HG03103 (cell line): ENCODE measurements around the gene CMBL.
"Not testable (repeated sequence)": the region's sequence is repeated elsewhere in the genome, so short reads cannot be mapped to it uniquely, and the experiment has no call there.

Experiments
- ATAC-seq: cut with Tn5 transposase; IDR thresholded peaks from one replicate; pipeline ENCODE4 v1.9.1; 2021; ENCODE audit warnings: low read depth; ENCODE audit not compliant: unreplicated experiment

Gene CMBL

GRCh38 chr5:10262121-10262774, 45.5 kb downstream of the CMBL start:
- no peak for ATAC-seq

GRCh38 chr5:10261065-10261464, 46.6 kb downstream of the CMBL start:
- no peak for ATAC-seq

GRCh38 chr5:10259899-10260298, 47.8 kb downstream of the CMBL start:
- no peak for ATAC-seq

- no peak for ATAC-seq
Observed at GRCh38 chr5:10257870-10258269, 49.8 kb downstream of the CMBL start.

DNA sequence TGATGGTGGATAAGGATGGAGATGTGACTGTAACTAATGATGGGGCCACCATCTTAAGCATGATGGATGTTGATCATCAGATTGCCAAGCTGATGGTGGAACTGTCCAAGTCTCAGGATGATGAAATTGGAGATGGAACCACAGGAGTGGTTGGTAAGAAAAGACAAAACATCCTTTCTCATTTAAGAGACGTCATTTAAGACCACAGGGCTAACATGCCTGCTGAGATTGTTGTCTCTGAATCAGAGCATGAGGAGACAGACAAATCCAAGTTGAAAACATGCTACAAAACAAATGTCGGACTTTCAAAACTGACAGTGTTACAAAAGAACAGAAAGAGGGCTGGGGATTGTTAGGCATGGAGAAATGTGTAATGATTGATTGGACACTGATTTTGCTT, 53.0 kb downstream of the CMBL start:
- no peak for ATAC-seq

DNA sequence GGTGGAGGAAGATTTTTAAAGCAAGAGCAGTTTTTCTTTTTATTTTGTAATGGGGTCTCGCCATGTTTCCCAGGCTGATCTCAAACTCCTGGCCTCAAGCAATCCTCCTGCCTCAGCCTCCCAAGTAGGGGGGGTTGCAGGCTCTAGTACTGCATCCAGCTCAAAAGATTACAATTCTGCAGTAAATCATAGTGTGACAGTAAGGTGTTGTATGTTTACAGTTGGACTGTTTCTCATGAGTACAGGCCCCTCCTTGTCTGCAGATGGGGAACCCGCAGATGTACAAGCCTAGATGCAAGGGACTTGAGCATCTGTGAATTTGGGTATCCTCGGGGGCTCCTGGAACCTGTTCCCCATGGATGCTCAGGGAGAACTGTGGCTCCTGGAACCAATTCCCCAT, 54.3 kb downstream of the CMBL start:
- ATAC-seq: no peak

GRCh38 chr5:10251405-10251804, 56.3 kb downstream of the CMBL start:
- no peak for ATAC-seq

DNA sequence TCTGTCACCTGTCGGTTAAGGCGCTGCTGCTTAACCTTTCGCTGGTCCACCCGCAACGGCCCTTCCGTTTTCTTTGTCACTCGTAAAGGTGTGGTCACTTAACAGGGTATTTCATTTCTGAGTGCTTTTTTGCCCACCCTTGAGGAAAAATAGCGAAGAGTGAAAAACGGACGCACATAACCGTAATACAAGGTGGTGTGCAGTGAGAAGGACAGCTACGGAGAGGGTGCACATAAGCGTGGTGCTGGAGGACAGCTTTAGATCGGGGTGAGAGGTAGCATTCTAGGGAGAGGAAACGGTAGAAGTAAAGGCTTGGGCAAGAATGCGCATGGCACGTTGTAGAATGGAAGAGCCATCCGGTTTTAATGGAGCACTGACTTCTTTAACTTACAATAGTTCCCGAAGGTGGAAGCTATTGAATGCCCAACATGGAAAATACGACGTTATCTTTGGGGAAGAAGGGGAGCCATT, 56.9 kb downstream of the CMBL start:
- ATAC-seq: no peak

GRCh38 chr5:10249948-10250805, 57.5 kb downstream of the CMBL start, which contains the start of gene CCT5:
Gene CCT5 (plus strand): TSS chr5:10250280. CDS start chr5:10250341, 61 bp downstream.
- ATAC-seq: peak; percentile 72

- ATAC-seq: peak; percentile 1
Observed at GRCh38 chr5:10248378-10249260, 59.1 kb downstream of the CMBL start.

GRCh38 chr5:10247217-10247616, 60.5 kb downstream of the CMBL start:
- ATAC-seq: not testable (repeated sequence)

GRCh38 chr5:10246761-10247160, 60.9 kb downstream of the CMBL start:
- ATAC-seq: no peak

DNA sequence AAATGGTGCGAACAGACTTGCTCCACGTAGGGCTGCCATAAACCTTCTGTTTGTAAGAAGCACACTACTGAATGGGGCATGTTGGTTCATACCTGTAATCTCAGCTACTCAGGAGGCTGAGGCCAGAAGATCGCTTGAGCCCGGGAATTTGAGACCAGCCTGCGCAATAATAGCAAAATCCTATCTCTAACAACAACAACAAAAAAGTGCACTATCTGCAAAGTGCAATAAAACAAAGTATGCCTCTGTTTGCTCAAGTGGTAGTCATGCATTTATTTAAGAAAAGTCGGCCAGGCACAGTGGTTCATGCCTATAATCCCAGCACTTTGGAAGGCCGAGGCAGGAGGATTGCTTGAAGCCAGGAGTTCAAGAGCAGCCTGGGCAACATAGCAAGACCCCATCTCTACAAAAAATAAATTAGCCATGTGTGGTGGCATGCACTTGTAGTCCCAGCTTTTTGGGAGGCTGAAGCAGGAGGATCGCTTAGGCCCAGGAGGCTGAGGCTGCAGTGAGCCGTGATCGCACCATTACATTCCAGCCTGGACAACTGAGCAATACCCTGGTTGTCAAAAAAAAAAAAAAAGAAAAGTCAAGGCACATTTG, 63.3 kb downstream of the CMBL start:
- no peak for ATAC-seq

GRCh38 chr5:10243660-10244240, 64.0 kb downstream of the CMBL start:
- no peak for ATAC-seq

- no peak for ATAC-seq
Observed at GRCh38 chr5:10235350-10235749, 72.4 kb downstream of the CMBL start.

GRCh38 chr5:10233505-10233904, 74.2 kb downstream of the CMBL start:
- ATAC-seq: no peak

DNA sequence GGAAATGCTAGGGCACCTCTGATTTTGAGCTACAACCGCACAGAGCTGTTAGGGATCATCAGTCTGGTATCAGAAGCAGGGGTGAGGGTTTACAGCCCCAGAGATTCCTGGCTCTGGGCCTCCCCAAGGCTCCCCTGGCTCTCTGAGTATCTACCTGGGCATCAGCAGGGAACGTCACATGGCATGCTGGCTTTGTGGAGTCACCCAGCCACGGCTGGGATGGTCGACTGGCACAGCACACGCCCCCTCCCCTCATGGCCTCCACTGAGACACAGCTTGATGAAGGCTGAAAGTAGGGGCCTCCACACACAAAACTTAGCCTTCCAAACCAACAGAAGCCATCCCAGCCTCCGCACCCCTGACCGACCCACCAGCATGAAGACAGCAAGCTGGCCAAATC, 74.7 kb downstream of the CMBL start:
- no peak for ATAC-seq

GRCh38 chr5:10232386-10232785, 75.3 kb downstream of the CMBL start:
- no peak for ATAC-seq

- ATAC-seq: no peak
Observed at GRCh38 chr5:10229306-10230048, 78.2 kb downstream of the CMBL start.
